Measurements from ENCODE around the gene IGF1R. TPM values are rescaled to one million over a fixed set of nuclear protein-coding genes. Genes with fewer than 3 reads are reported as not detected.

IGF1R gene
- total and polyA plus RNA-seq, 2 of the 8 experiments (the other 6 are each of a cell fraction or from before 2014, with no cell fraction given), result 32.9 to 109 TPM

DNA sequence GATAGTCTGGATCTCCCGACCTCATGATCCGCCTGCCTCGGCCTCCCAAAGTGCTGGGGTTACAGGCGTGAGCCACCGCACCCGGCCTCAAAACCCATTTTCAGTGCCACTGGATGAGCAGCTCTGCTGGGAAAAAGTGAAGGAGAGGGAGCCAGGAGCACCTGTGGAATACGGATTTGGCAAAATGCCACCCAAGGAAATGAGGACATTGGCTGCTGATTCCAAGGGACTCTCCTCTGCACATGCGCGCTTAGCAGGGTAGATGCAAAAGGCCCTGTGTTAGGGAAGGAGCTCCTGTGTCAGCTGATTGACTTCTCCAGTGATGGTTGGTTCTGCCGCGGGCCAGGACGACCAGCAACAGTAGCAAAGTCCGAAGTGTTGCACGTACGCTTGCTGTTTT is 43.4 kb upstream of the IGF1R start (continued):
- TF ChIP-seq CBX8 (IDR thresholded peaks at IDR 0.05; ENCODE audit: borderline replicate concordance, low read depth, low read length) (no peak), GABPA (IDR thresholded peaks at IDR 0.05; ENCODE audit: borderline replicate concordance, insufficient read depth, low read length) (no peak), KDM5A (IDR thresholded peaks at IDR 0.05; ENCODE audit: low read length) (no peak)
- TF ChIP-seq, protein P1, sequence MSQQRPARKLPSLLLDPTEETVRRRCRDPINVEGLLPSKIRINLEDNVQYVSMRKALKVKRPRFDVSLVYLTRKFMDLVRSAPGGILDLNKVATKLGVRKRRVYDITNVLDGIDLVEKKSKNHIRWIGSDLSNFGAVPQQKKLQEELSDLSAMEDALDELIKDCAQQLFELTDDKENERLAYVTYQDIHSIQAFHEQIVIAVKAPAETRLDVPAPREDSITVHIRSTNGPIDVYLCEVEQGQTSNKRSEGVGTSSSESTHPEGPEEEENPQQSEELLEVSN (IDR thresholded peaks at IDR 0.05), result no peak
